NCI-H2171 (cell line): ENCODE measurements around the gene EPGN.

Source experiments
- DNase-seq: peaks from one replicate; lab custom pipeline; 2025; lab: John Stamatoyannopoulos, UW

Gene EPGN

GRCh38 chr4:74308215-74308614 is at the start of gene EPGN:
EPGN (plus strand) TSS chr4:74308470; CDS start chr4:74308534, 64 bp downstream.
- DNase-seq: no peak

- no peak for DNase-seq
Measured at GRCh38 chr4:74258963-74259362, 49.3 kb upstream of the EPGN start.

- no peak for DNase-seq
Measured at GRCh38 chr4:74260036-74260435, 48.2 kb upstream of the EPGN start.

- DNase-seq: no peak
Measured at GRCh38 chr4:74262522-74262921, 45.7 kb upstream of the EPGN start.

GRCh38 chr4:74263551-74263950 is 44.7 kb upstream of the EPGN start:
- no peak for DNase-seq

GRCh38 chr4:74266081-74266480 is 42.2 kb upstream of the EPGN start:
- no peak for DNase-seq

- DNase-seq: no peak
Measured at GRCh38 chr4:74267998-74268606, 40.2 kb upstream of the EPGN start.

GRCh38 chr4:74268643-74269042 is 39.6 kb upstream of the EPGN start:
- no peak for DNase-seq

- DNase-seq: no peak
Measured at GRCh38 chr4:74278490-74278889, 29.8 kb upstream of the EPGN start.

GRCh38 chr4:74279716-74280115 is 28.6 kb upstream of the EPGN start:
- no peak for DNase-seq

GRCh38 chr4:74282926-74283325 is 25.3 kb upstream of the EPGN start:
- no peak for DNase-seq

GRCh38 chr4:74283614-74284013 is 24.7 kb upstream of the EPGN start:
- DNase-seq: no peak

GRCh38 chr4:74284053-74284452 is 24.2 kb upstream of the EPGN start:
- no peak for DNase-seq

- no peak for DNase-seq
Measured at GRCh38 chr4:74287164-74287563, 21.1 kb upstream of the EPGN start.

GRCh38 chr4:74287791-74288190 is 20.5 kb upstream of the EPGN start:
- DNase-seq: no peak

- DNase-seq: no peak
Measured at GRCh38 chr4:74291471-74291870, 16.8 kb upstream of the EPGN start.

- DNase-seq: no peak
Measured at GRCh38 chr4:74292111-74292870, 16.0 kb upstream of the EPGN start.

GRCh38 chr4:74293558-74293957 is 14.7 kb upstream of the EPGN start:
- DNase-seq: no peak

GRCh38 chr4:74294681-74295080 is 13.6 kb upstream of the EPGN start:
- no peak for DNase-seq

- no peak for DNase-seq
Measured at GRCh38 chr4:74297539-74297938, 10.7 kb upstream of the EPGN start.

GRCh38 chr4:74304095-74304625 is 4.1 kb upstream of the EPGN start:
- DNase-seq: no peak

GRCh38 chr4:74305000-74305399 is 3.3 kb upstream of the EPGN start:
- no peak for DNase-seq

- DNase-seq: no peak
Measured at GRCh38 chr4:74307170-74307569, 1.1 kb upstream of the EPGN start.

GRCh38 chr4:74309223-74309622 is 953 bp downstream of the EPGN start:
- DNase-seq: no peak
